Measurements from ENCODE around the gene PDE6D.

DNA sequence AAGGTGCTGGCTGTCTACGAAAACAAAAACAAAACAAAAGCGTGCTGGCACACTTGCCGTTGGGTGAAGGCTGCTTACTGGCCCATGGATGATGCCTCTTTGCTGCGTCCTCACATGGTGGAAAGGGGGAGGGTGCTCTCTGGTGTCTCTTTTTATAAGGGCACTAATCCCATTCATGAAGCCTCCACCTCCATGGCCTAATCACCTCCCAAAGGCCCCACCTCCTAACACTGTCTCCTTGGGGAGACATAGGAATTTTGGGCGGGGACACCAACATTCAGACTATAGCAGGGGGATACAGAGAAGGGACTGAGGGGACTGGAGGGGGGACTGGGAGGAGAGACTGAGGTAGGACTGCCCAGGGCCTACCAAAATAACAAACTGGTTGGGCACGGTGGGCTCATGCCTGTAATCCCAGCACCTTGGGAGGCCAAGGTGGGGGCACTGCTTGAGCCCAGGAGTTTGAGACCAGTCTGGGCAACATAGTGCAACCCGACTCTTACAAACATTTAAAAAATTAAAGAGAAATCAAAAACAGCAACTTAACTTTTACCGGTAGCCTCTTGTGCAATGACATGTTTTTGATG is 58.3 kb downstream of the PDE6D start:
- TF ChIP-seq POLR2AphosphoS5 (IDR thresholded peaks at IDR 0.05): no peak
- TF ChIP-seq, protein P1, sequence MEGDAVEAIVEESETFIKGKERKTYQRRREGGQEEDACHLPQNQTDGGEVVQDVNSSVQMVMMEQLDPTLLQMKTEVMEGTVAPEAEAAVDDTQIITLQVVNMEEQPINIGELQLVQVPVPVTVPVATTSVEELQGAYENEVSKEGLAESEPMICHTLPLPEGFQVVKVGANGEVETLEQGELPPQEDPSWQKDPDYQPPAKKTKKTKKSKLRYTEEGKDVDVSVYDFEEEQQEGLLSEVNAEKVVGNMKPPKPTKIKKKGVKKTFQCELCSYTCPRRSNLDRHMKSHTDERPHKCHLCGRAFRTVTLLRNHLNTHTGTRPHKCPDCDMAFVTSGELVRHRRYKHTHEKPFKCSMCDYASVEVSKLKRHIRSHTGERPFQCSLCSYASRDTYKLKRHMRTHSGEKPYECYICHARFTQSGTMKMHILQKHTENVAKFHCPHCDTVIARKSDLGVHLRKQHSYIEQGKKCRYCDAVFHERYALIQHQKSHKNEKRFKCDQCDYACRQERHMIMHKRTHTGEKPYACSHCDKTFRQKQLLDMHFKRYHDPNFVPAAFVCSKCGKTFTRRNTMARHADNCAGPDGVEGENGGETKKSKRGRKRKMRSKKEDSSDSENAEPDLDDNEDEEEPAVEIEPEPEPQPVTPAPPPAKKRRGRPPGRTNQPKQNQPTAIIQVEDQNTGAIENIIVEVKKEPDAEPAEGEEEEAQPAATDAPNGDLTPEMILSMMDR (IDR thresholded peaks at IDR 0.05): no peak
- TF ChIP-seq POLR2A (IDR thresholded peaks at IDR 0.05): no peak

Measured in prostate gland (tissue), 2 donors.